HK-2 (cell line): ENCODE measurements around the gene PON1.

Experiments
- DNase-seq: peaks from one replicate; pipeline ENCODE4 v3.0.0-alpha.2; 2018; ENCODE audit not compliant: unreplicated experiment

Gene PON1

GRCh38 chr7:95253986-95254385, 70.3 kb downstream of the PON1 start:
- DNase-seq = no peak

GRCh38 chr7:95251966-95252365, 72.4 kb downstream of the PON1 start:
- DNase-seq = no peak

GRCh38 chr7:95250571-95250970, 73.8 kb downstream of the PON1 start:
- no peak for DNase-seq
